Peyer's patch (tissue), 4 donors: ENCODE results near the gene GPR87.

Experiments used
- CTCF ChIP-seq, 6 experiments: fragments of 450-650 bp in 4 of 6; fragments of 200-600 bp in 2 of 6; sonication (generic) in 1 of 6; IDR thresholded peaks; one replicate each; pipeline ENCODE4 v1.5.1; 2017 to 2019; ENCODE audit warnings: antibody characterized with exemption in 6 of 6, mild to moderate bottlenecking in 3 of 6, moderate library complexity in 1 of 6
- POLR2A ChIP-seq, 2 donors: fragments of 450-650 bp; IDR thresholded peaks; one replicate each; pipeline ENCODE4 v1.5.1; 2017; ENCODE audit warnings: antibody characterized with exemption in 2 of 2, mild to moderate bottlenecking in 2 of 2, moderate library complexity in 2 of 2

- TF ChIP-seq CTCF (IDR thresholded peaks at IDR 0.05) = no peak
- no peak for TF ChIP-seq POLR2A (IDR thresholded peaks at IDR 0.05)
These were observed 34.0 kb upstream of the GPR87 start for GRCh38 chr3:151350656-151351055.
